ENCODE results near the gene SQSTM1.
"Not testable (repeated sequence)": the region's sequence is repeated elsewhere in the genome, so short reads cannot be mapped to it uniquely, and the experiment has no call there.

The SQSTM1 gene

DNA sequence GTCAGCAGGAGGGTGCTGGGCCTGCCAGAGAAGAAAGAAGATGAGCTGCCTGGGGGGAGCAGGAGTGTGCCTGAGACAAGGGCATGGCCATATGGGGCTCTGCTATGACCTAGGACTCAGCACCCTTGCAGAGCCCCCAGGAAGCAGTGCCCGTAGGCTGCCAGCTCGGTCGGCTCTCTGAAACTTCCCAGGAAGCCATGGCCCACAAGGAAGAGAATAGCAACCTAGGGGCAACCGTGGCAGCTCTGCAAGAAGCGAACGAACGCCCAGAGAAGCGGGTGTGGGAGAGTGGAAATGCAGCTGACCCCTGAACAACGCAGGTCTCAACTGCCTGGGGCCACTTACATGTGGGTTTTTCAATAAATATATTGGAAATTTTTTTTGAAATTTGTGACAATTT lies 37.6 kb upstream of the SQSTM1 start:
- TF ChIP-seq, protein P1, sequence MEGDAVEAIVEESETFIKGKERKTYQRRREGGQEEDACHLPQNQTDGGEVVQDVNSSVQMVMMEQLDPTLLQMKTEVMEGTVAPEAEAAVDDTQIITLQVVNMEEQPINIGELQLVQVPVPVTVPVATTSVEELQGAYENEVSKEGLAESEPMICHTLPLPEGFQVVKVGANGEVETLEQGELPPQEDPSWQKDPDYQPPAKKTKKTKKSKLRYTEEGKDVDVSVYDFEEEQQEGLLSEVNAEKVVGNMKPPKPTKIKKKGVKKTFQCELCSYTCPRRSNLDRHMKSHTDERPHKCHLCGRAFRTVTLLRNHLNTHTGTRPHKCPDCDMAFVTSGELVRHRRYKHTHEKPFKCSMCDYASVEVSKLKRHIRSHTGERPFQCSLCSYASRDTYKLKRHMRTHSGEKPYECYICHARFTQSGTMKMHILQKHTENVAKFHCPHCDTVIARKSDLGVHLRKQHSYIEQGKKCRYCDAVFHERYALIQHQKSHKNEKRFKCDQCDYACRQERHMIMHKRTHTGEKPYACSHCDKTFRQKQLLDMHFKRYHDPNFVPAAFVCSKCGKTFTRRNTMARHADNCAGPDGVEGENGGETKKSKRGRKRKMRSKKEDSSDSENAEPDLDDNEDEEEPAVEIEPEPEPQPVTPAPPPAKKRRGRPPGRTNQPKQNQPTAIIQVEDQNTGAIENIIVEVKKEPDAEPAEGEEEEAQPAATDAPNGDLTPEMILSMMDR (IDR thresholded peaks at IDR 0.05; ENCODE audit: low read depth, low read length, missing control alignments) = no peak
- no peak overlapping the region for H3K4me3 ChIP-seq (ENCODE audit: low read depth, low read length)
- DNase-seq (ENCODE audit: low read depth) = no peak

GRCh38 chr5:179786861-179787260 lies 33.8 kb upstream of the SQSTM1 start:
- TF ChIP-seq, protein P1 (IDR thresholded peaks at IDR 0.05; ENCODE audit: low read depth, low read length, missing control alignments) = no peak
- no peak for DNase-seq (ENCODE audit: low read depth)
- no peak overlapping the region for H3K4me3 ChIP-seq (ENCODE audit: low read depth, low read length)

DNA sequence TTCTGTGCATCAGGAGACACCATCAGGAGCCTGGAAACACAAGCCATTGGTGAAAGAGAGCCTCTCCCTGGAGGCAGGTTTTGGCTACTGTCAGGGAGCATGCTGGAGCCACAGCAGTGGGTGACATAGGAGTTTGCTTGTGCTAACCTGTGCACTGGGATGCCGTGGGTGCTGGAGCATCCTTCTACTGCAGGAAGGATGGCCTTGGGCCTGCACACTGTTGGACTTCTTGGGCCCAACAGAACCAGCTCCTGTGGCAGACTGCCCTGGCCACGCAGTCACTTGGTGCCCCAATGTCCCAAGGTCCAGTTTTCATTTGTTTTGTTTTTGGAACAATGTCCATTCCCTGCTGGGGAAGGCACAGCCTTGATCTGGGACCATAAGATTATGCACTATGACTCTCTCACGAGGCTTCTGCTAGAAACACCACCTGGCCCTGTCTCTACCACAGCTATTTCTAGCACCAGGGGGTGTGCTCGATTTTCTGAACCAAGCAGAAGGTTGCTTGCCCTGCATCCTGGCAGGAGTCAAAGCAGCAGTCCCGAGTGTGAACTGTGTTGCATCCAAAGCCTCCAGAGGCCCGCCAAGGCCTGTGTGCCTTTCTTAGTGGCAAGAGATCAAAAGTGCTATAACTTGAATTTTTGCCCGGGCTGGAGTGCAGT lies 32.4 kb upstream of the SQSTM1 start:
- no peak overlapping the region for H3K4me3 ChIP-seq (ENCODE audit: low read depth, low read length)
- DNase-seq (ENCODE audit: low read depth) = no peak
- TF ChIP-seq, protein P1 (IDR thresholded peaks at IDR 0.05; ENCODE audit: low read depth, low read length, missing control alignments) = no peak

GRCh38 chr5:179789278-179789677 lies 31.4 kb upstream of the SQSTM1 start:
- H3K4me3 ChIP-seq (ENCODE audit: low read depth, low read length); DNase-seq (ENCODE audit: low read depth): not testable (repeated sequence)

- DNase-seq (ENCODE audit: low read depth) = no peak
- TF ChIP-seq, protein P1 (IDR thresholded peaks at IDR 0.05; ENCODE audit: low read depth, low read length, missing control alignments) = no peak
- no peak overlapping the region for H3K4me3 ChIP-seq (ENCODE audit: low read depth, low read length)
These were observed 28.7 kb upstream of the SQSTM1 start for GRCh38 chr5:179791881-179792611.

DNA sequence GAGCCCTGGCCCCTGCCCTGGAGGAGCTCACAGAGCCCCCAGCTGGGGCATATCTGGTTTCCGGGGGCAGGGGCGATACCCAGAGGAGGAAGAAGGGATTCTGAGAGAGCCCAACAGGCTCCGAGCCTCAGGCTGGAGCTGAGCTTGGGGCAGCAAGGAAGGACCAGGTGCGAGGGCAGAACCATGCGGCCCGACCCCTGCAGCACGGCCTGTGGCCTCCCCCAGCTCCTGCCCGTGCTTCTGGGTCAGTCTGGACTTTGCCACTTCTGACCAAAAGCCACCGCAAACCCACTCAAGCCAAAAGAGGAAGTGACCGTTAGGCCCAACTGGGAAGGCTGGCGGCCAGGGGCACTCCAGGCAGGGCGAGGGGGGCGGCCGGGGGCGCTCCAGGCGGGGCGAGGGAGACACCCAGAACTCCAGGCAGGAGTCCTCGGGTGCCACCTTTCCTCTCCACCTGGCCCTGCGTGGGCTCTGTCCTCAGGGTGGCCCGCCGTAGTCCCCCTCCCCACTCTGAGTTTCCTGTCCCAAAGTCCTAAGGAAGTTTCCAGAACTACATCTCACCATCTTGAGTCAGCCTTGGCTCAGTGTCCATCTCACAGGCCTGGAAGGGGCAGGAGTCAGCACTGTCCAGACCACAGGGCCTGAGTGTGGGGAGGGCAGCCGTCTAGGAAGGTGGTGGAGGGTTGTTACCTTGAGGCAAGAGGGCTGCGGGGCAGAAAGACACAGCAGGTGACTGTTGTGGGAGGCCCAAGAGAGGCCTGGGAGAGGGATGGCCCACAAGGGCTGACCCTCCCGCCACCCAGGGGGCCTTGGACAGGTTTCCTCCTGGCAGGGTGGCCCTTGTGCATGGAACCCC lies 27.9 kb upstream of the SQSTM1 start:
- TF ChIP-seq, protein P1 (IDR thresholded peaks at IDR 0.05; ENCODE audit: low read depth, low read length, missing control alignments) = no peak
- DNase-seq (ENCODE audit: low read depth) = no peak
- no peak overlapping the region for H3K4me3 ChIP-seq (ENCODE audit: low read depth, low read length)

DNA sequence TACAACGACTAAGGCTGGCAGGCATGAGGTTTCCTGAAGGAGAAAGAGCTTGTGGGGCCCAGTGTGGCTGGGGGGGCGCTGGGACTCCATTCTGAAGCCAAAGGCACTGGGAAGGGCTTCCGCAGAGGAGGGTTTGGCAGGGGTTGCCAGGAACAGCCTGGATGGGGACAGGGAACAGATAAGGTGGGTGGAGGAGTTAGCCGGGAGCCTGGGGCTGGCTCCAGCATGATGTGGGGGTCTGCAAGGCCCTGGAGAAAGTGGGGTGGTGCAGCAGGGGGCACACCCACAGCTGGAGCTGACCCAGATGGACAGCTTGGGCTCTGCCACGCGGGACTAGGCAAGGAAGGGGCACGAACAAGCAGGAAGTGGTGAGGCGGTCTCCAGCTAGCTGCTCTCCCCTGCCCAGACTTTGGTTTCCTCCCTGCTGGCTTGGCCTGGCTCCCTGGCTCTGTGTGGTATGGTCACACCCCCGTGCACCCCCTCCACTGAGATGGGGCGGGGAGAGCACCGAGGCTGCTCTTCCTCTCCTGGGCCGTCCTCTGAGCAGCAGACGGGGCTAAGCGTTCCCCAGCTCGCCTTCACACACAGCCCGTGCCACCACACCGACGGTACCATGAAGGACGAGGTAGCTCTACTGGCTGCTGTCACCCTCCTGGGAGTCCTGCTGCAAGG lies 27.1 kb upstream of the SQSTM1 start, which contains the start of gene LTC4S:
TSS of gene LTC4S (plus strand) at position 519 of the 672 bp plus-strand sequence. CDS start at position 614, 95 bp downstream.
- H3K4me3 ChIP-seq (ENCODE audit: low read depth, low read length) = no peak within 1 kb of the TSS
- DNase-seq (ENCODE audit: low read depth) = no peak
- TF ChIP-seq, protein P1 (IDR thresholded peaks at IDR 0.05; ENCODE audit: low read depth, low read length, missing control alignments) = no peak
